Measurements from ENCODE around the gene MCTP2.
"Not testable (repeated sequence)": the region's sequence is repeated elsewhere in the genome, so short reads cannot be mapped to it uniquely, and the experiment has no call there.

The MCTP2 gene

GRCh38 chr15:94467034-94467433 lies 235.7 kb downstream of the MCTP2 start:
- no peak for DNase-seq

GRCh38 chr15:94470492-94470891 lies 239.1 kb downstream of the MCTP2 start:
- DNase-seq = no peak

- no peak for DNase-seq
Measured at GRCh38 chr15:94476686-94477085, 245.3 kb downstream of the MCTP2 start.

GRCh38 chr15:94477913-94478553 lies 246.7 kb downstream of the MCTP2 start:
- no peak for DNase-seq

- DNase-seq = no peak
Measured at GRCh38 chr15:94478763-94479162, 247.4 kb downstream of the MCTP2 start.

GRCh38 chr15:94480289-94480834 lies 249.0 kb downstream of the MCTP2 start:
- no peak for DNase-seq

- DNase-seq = no peak
Measured at GRCh38 chr15:94485148-94485719, 253.9 kb downstream of the MCTP2 start.

GRCh38 chr15:94487635-94488034 lies 256.3 kb downstream of the MCTP2 start:
- no peak for DNase-seq

GRCh38 chr15:94493176-94493575 lies 261.8 kb downstream of the MCTP2 start:
- no peak for DNase-seq

GRCh38 chr15:94493586-94493985 lies 262.2 kb downstream of the MCTP2 start:
- DNase-seq = not testable (repeated sequence)

GRCh38 chr15:94494732-94495131 lies 263.4 kb downstream of the MCTP2 start:
- DNase-seq = no peak

GRCh38 chr15:94503293-94503692 lies 271.9 kb downstream of the MCTP2 start:
- no peak for DNase-seq

GRCh38 chr15:94509259-94509658 lies 277.9 kb downstream of the MCTP2 start:
- no peak for DNase-seq

- DNase-seq = no peak
Measured at GRCh38 chr15:94522125-94522524, 290.8 kb downstream of the MCTP2 start.

GRCh38 chr15:94523873-94524272 lies 292.5 kb downstream of the MCTP2 start:
- DNase-seq = no peak

- no peak for DNase-seq
Measured at GRCh38 chr15:94524565-94524964, 293.2 kb downstream of the MCTP2 start.

- no peak for DNase-seq
Measured at GRCh38 chr15:94526071-94526689, 294.8 kb downstream of the MCTP2 start.

GRCh38 chr15:94532226-94532625 lies 300.9 kb downstream of the MCTP2 start:
- DNase-seq = no peak
